Kidney (tissue), 14 donors: ENCODE results near the gene LCN1. TPM values are rescaled to one million over a fixed set of nuclear protein-coding genes. Genes with fewer than 3 reads are reported as not detected.

Source experiments
- DNase-seq, 5 donors: peaks; one replicate each; pipeline ENCODE4 v3.0.0-alpha.2; 2013 to 2020
- FAIRE-seq: peaks from 2 replicates; lab custom pipeline; 2012; peaks lifted over from hg19 to GRCh38; lab: Jason Lieb, UNC
- H3K27ac ChIP-seq, 2 donors: one replicate each; pipeline ENCODE4 v1.7.0; 2013; ENCODE audit warnings: low read depth in 2 of 2, low read length in 2 of 2, inconsistent platforms in 1 of 2
- H3K27me3 ChIP-seq: one replicate; pipeline ENCODE4 v1.7.1; 2013; ENCODE audit warnings: low read length, inconsistent platforms; ENCODE audit not compliant: control insufficient read depth, insufficient read depth
- H3K36me3 ChIP-seq, 3 donors: one replicate each; pipeline versions ENCODE4 v1.7.0 to v1.7.1; 2013; ENCODE audit warnings: low read length in 3 of 3, control low read depth in 1 of 3, inconsistent platforms in 1 of 3; ENCODE audit not compliant: insufficient read depth in 3 of 3, control insufficient read depth in 2 of 3
- H3K4me1 ChIP-seq, 3 donors: one replicate each; pipeline versions ENCODE4 v1.7.0 to v1.7.1; 2013; ENCODE audit warnings: low read length in 3 of 3, inconsistent platforms in 1 of 3, low read depth in 1 of 3; ENCODE audit not compliant: control insufficient read depth in 2 of 3, insufficient read depth in 2 of 3
- H3K4me3 ChIP-seq, 3 donors: one replicate each; pipeline versions ENCODE4 v1.7.0 to v1.8.1; 2013; ENCODE audit warnings: low read length in 3 of 3, control low read depth in 1 of 3, inconsistent platforms in 1 of 3
- H3K9ac ChIP-seq, 3 donors: one replicate each; pipeline versions ENCODE4 v1.7.0 to v1.7.1; 2013; ENCODE audit warnings: low read length in 3 of 3, control low read depth in 1 of 3, inconsistent platforms in 1 of 3
- H3K9me3 ChIP-seq, 3 donors: one replicate each; pipeline versions ENCODE4 v1.7.0 to v1.7.1; 2013; ENCODE audit warnings: low read length in 3 of 3, control low read depth in 1 of 3, inconsistent platforms in 1 of 3; ENCODE audit not compliant: control insufficient read depth in 2 of 3, insufficient read depth in 1 of 3
- intact Hi-C: fragments of 100-400 bp; cut with DNase I; formaldehyde crosslinking; loops from one replicate; pipeline ENCODE4 v1.11.1; 2022
- polyA plus RNA-seq: library from polyadenylated mRNA; stranded (reverse); fragments of 350-450 nt; fragmentation: Illumina TruSeq; extraction: RNeasy Lipid Tissue Mini Kit (QIAGEN cat#74804); gene quantifications from one replicate; pipeline ENCODE4 v1.2.3, GENCODE V29; 2014; ENCODE audit warnings: low read depth, low replicate concordance; ENCODE audit not compliant: insufficient read depth
- total RNA-seq: library from RNA; stranded (reverse); fragmentation: NEBNext Ultra II Directional; extraction: Animal tissue kit (Norgen Biotek cat#: 25700); gene quantifications from one replicate; pipeline ENCODE4 v1.2.1, GENCODE V29; 2021
- TF ChIP-seq, protein P1 (sequence below): IDR thresholded peaks from 3 replicates; pipeline ENCODE4 v1.5.1; 2012; ENCODE audit warnings: mild to moderate bottlenecking, moderate library complexity, borderline replicate concordance; ENCODE audit not compliant: insufficient read depth; ENCODE audit errors: extremely low read depth
- donor health status: control.
- donor health status: control.
- donor health status: control.
- donor health status: control.
- donor health status: control.
- donor health status: DM: yes; HTN: yes; CAD: no.
- donor health status: Normal renal cell carcinoma (clear cell type).

The LCN1 gene
- total and polyA plus RNA-seq, 2 donors from 2014 or later, result not detected

DNA sequence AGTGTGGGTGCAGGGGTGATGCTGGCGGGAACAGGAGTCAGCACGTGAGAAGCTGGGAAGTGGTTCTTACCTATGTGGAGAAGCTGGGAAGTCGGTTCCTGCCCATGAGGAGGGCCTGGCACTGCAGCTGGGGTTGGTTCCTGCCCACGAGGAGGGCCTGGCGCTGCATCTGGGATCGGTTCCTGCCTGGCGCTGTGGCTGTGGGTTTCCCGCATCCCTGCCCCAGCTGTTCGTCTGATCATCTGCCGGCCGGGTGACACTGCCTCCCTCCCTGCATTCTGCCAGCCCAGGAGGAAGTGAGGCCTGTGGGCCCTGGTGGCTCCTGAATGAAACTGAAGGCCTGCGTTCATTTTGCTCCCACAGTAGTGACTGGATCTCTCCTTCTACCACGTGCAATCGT, 29.8 kb downstream of the LCN1 start:
- Histone ChIP-seq H3K4me1 (no peaks in the 10 kb centered on the region), H3K9ac (no peak overlapping the region), H3K9me3 (no peaks in the 10 kb centered on the region), H3K27ac (no peak overlapping the region), H3K36me3 (no peaks in the 10 kb centered on the region), H3K4me3 (no peak overlapping the region), H3K27me3 (no peaks in the 10 kb centered on the region)
- intact Hi-C loops, result no loop called here
- FAIRE-seq, result no peak
- DNase-seq, result no peak
- TF ChIP-seq, protein P1, sequence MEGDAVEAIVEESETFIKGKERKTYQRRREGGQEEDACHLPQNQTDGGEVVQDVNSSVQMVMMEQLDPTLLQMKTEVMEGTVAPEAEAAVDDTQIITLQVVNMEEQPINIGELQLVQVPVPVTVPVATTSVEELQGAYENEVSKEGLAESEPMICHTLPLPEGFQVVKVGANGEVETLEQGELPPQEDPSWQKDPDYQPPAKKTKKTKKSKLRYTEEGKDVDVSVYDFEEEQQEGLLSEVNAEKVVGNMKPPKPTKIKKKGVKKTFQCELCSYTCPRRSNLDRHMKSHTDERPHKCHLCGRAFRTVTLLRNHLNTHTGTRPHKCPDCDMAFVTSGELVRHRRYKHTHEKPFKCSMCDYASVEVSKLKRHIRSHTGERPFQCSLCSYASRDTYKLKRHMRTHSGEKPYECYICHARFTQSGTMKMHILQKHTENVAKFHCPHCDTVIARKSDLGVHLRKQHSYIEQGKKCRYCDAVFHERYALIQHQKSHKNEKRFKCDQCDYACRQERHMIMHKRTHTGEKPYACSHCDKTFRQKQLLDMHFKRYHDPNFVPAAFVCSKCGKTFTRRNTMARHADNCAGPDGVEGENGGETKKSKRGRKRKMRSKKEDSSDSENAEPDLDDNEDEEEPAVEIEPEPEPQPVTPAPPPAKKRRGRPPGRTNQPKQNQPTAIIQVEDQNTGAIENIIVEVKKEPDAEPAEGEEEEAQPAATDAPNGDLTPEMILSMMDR, result no peak

DNA sequence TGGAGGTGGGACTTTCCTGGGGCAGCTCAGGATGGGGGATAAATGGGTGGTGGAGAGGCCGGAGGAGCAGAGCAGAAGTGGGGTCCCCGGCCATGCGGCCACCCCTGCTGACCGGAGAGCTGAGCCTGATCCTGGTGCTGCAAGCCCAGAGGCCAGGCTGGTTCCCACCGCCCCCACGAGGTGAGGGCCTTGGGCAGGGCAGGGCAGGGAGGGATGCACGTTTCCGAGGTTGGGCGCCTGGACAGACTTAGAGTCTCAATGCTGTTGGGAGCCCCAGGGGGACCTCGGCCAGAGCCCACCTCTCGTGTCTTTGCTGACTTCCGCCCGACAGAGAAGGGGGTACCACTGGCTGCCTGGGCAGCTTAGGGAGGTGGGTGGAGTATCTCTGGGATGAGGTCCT, 30.2 kb downstream of the LCN1 start:
- intact Hi-C loops, result no loop called here
- TF ChIP-seq, protein P1, result no peak
- H3K27me3 ChIP-seq, result no peaks in the 10 kb centered on the region

DNA sequence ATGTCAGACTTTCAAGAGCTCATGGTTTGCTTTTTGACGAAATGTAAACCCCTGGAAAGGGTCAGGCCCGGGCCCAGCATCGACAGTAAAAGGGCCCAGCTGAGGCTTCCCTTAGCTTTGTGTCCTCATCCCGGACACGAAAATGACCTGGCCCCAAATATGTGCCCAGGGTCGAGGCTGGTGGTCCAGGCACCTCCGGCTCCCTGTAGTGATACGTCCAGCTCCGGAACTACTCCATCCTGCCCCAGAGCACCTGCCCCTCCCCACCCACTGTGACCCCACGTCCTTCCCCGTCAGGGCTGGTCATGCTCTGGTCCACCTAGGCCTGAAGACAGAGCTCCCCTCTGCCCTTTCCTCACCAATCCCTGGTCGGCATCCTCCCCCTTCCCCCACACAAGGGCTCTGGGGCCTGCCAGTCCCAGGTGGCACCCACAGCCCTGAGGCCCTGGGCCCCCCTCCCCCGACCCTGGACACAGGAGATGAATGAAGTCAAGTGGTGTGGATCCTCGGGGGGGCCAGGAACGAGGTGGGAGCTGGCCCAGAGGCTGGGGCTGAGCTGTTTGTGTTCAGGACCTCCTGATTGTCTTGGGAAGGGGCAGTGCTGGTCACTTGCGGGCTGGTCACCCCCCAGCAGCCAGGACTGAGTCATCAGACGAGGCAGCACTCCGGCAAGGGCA, 30.9 kb downstream of the LCN1 start:
- TF ChIP-seq, protein P1, result no peak
- Histone ChIP-seq H3K4me1 (no peaks in the 10 kb centered on the region), H3K27me3 (no peaks in the 10 kb centered on the region), H3K4me3 (no peak overlapping the region), H3K9ac (no peak overlapping the region), H3K27ac (no peak overlapping the region), H3K36me3 (no peaks in the 10 kb centered on the region), H3K9me3 (no peaks in the 10 kb centered on the region)
- FAIRE-seq (no peak), DNase-seq (no peak)
- intact Hi-C loops, result no loop called here

More for the DNA sequence above, 30.2 kb downstream of the LCN1 start:
- DNase-seq, result no peak
- Histone ChIP-seq H3K9me3 (no peaks in the 10 kb centered on the region), H3K36me3 (no peaks in the 10 kb centered on the region), H3K9ac (no peak overlapping the region), H3K4me3 (no peak overlapping the region), H3K27ac (no peak overlapping the region), H3K4me1 (no peaks in the 10 kb centered on the region)
- FAIRE-seq, result no peak
